ENCODE measurements around the gene ZNF630.
"Not testable (repeated sequence)": the region's sequence is repeated elsewhere in the genome, so short reads cannot be mapped to it uniquely, and the experiment has no call there.

Gene ZNF630

DNA sequence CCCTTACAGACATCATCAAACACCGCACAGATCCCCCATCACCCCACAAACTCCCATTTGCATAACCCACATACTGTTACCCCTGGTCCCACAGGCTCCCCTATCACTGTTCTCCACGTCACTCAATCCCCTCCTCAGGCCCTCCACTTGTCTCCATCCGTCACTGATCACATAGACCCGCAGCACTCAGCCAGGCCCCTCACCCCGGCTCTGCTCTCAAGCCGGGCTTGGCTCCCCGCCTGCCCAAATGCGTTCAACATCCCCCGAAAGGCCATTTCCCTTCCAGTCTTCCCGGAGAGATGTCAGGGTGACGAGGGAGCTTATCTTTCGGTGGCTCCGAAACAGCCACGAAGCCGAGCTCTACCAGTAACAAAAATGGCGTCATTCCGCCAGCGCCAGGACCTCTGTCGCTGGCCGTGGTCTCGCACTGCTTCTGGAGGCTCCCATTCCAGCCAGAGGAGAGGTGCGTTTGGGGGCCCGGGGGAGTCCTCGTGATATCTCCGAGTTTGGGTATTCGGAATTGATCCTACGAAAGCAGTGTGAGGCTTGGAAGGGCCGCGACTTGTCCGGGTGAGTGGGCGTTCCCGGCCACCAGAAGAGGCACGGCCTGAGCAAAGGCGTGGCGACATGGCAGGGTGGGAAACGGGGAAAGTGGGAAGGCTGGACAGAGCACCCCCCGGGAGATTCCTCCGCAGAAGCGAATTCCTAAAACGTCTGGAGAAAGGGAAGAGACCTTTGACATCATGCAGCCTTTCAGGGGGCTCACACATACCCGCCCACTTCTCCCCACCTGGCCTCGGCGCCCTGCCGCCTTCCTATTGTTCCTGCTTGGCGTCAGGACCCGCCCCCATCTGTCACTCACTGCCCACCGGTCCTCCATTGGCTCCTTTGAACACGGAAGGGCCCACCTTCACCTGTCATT, at the start of gene ZNF630:
TSS of gene ZNF630 (minus strand) at position 577 of the 922 bp plus-strand sequence. CDS start 4,754 bp downstream, outside the sequence.
- peak; percentile 5 to 40 for DNase-seq (ENCODE audit: low read depth in 1 of 2, low spot score in 1 of 2)

GRCh38 chrX:48107717-48108116, 36.3 kb upstream of the ZNF630 start:
- no peak for DNase-seq (ENCODE audit: low read depth in 1 of 2, low spot score in 1 of 2)

GRCh38 chrX:48102874-48103374, 31.5 kb upstream of the ZNF630 start:
- DNase-seq (ENCODE audit: low read depth in 1 of 2, low spot score in 1 of 2), result no peak

GRCh38 chrX:48101443-48101842, 30.0 kb upstream of the ZNF630 start:
- no peak for DNase-seq (ENCODE audit: low read depth in 1 of 2, low spot score in 1 of 2)

- DNase-seq (ENCODE audit: low read depth in 1 of 2, low spot score in 1 of 2), result not testable (repeated sequence)
Observed at GRCh38 chrX:48092558-48092957, 21.1 kb upstream of the ZNF630 start.

- no peak for DNase-seq (ENCODE audit: low read depth in 1 of 2, low spot score in 1 of 2)
Observed at GRCh38 chrX:48090123-48090522, 18.7 kb upstream of the ZNF630 start.

GRCh38 chrX:48086082-48086481, 14.6 kb upstream of the ZNF630 start:
- DNase-seq (ENCODE audit: low read depth in 1 of 2, low spot score in 1 of 2), result no peak

DNA sequence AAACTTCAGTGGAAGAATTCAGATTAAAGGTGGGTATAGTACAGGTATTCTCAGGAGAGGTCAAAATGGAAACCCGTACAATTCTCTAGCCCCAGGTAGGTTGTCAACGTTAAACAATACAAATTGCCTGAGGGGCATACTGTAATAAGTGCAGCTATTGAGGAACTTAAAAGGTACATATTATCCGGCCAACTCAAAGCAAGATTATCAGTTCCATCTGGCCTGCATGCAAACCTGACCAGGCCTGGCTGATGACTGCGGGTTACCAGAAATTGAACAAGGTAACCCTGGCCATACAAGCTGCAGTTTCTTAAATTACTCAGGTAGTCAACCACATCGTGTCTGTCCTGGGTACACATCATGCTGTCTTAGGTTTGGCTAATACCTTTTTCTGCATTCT, 12.3 kb upstream of the ZNF630 start:
- DNase-seq (ENCODE audit: low read depth in 1 of 2, low spot score in 1 of 2), result no peak

DNA sequence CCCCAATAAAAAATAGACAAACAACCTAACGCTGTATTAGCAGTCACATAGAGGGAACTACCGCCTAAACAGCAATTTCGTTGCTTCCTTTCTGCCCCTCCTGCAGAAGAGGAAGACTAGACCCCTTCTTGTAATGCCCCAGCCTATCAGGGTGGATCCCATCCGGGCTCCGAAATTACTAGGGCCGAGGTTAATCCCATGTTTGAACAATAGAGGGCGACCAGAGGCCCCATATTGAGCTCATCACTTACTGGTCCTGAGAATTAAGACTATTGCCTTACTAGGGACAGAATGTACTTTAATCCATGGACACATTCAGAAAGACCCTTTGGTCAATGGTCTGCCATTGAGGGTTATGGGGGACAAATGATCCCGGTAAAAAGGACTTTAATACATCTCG, 11.8 kb upstream of the ZNF630 start:
- peak in 1 of 2 donors; percentile 1 for DNase-seq (ENCODE audit: low read depth in 1 of 2, low spot score in 1 of 2)

GRCh38 chrX:48076343-48076742, 4.9 kb upstream of the ZNF630 start:
- no peak for DNase-seq (ENCODE audit: low read depth in 1 of 2, low spot score in 1 of 2)

DNA sequence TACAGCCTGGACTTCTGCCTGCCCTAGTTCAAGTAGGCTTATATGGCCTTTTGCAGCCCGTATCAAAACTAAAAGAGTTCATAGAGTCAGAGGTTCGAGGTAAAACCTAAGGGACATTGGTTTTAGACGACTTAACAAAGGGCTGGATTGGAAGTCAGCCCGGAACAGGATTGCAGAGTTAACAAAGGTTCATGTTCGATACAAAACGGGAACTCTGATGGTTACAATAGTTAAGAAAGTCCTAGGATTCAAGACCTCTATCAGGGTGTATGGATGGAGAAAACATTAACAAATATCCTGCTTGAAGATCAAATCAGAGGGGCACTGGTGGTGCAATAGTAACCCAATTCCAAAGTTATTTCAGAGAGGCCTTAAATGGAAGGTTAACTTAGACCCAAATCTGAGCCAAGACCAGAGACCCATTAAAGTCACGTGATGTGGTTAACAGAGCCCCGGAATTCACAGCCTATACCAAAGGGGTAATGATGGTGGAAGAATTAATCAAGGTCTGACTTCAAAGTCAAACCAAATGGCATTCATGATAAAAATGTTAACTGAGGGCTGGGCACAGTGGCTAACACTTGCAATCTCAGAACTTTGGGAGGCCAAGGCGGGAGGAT, 656 bp upstream of the ZNF630 start:
- no peak for DNase-seq (ENCODE audit: low read depth in 1 of 2, low spot score in 1 of 2)

GRCh38 chrX:48068096-48068887, 3.1 kb downstream of the ZNF630 start:
- no peak for DNase-seq (ENCODE audit: low read depth in 1 of 2, low spot score in 1 of 2)

DNA sequence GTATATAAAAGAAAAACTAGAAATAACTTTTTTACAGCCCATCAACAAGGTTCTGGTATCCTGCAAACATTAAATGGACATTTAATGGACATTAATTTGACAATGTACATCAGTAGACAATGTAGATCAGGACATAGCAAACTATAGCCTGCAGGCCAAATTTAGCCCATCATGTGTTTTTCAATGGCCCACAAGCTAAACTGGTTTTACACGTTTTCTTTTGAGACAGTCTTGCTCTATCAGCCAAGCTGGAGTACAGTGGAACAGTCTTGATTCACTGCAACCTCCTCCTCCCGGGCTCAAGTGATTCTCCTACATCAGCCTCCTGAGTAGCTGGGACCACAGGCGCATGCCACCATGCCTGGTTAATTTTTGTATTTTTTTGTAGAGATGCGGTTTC, 7.2 kb downstream of the ZNF630 start:
- DNase-seq (ENCODE audit: low read depth in 1 of 2, low spot score in 1 of 2), result no peak

GRCh38 chrX:48059296-48059639, 12.2 kb downstream of the ZNF630 start:
- DNase-seq (ENCODE audit: low read depth in 1 of 2, low spot score in 1 of 2), result no peak

- DNase-seq (ENCODE audit: low read depth in 1 of 2, low spot score in 1 of 2), result no peak
Observed at GRCh38 chrX:48058621-48059295, 12.7 kb downstream of the ZNF630 start.

DNA sequence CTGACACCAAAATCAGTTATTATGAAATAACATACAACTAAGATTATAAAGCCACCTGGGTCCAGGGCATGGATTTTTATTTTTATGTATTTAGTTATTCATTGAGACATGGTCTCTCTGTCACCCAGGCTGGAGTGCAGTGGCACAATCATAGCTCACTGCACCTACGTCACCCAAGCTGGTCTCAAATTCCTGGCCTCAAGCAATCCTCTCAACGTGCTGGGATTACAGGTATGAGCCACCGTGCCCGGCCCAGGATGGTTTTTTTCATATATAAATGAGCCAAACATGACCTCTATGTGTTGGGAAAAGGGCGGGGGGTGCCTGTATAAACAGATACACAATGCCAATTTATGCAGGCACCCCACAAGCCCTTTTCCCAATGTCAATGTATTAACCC, 24.6 kb downstream of the ZNF630 start:
- no peak for DNase-seq (ENCODE audit: low read depth in 1 of 2, low spot score in 1 of 2)

DNA sequence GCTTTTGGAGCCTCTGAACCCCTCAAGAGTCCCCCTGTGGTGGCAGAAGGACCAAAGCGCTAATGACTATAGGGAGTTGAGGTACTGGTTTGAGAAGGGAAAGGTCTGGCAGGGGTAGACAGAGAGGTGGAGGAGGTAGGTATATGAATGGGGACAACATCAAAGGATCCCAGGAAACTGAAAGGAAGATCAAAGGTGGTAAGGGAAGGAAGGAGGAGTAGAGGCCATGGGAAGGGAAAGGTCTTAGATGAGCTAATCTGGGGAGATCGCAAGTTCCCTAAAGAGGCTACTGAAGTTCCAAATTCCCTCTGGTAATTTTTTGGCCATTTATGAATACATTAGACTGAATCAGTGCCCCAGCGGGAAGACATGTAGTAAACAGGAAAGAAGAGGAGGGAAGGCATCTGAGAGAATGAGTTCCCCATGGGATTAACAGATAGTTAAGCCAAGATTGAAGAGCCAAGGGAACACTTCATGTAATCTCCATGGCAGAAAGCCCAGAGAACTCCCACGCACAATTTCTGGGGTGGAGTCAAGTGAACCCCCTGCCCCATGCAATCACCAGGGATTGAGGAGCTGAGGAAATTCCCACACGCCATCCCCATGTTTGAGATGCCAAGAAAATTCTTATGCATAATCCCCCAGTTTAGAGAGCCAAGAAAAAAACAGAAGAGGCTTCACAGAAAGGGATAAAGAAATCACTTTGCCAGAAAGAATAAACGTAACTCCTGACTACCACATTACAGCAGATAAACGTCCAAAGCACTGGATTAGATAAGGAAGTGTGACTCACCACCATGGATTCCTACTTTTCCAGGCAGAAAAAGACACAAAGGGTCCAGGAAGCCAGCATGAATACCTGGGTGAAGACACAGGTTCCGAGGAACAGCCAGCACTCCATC, 25.8 kb downstream of the ZNF630 start:
- no peak for DNase-seq (ENCODE audit: low read depth in 1 of 2, low spot score in 1 of 2)

DNA sequence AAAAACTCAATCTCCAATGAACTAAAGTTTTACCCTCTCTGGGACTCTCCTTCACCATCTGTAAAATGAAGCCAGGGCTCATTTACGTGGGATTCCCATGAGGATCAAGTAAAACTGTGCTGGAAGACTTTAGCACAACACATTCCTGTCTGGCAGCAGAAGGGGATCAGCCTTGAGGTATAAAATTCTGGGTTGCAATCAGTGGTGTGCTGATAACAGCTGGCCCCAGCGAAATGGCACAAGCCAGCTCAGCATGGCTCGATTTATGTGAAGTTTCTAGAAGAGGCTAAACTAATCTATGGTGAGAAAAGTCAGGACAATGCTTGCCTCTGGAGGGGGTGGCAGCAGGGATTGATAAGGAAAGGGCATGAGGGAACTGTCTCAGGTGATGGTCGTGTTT, 28.4 kb downstream of the ZNF630 start:
- DNase-seq (ENCODE audit: low read depth in 1 of 2, low spot score in 1 of 2), result no peak

- no peak for DNase-seq (ENCODE audit: low read depth in 1 of 2, low spot score in 1 of 2)
Observed at GRCh38 chrX:48035891-48036290, 35.5 kb downstream of the ZNF630 start.

DNA sequence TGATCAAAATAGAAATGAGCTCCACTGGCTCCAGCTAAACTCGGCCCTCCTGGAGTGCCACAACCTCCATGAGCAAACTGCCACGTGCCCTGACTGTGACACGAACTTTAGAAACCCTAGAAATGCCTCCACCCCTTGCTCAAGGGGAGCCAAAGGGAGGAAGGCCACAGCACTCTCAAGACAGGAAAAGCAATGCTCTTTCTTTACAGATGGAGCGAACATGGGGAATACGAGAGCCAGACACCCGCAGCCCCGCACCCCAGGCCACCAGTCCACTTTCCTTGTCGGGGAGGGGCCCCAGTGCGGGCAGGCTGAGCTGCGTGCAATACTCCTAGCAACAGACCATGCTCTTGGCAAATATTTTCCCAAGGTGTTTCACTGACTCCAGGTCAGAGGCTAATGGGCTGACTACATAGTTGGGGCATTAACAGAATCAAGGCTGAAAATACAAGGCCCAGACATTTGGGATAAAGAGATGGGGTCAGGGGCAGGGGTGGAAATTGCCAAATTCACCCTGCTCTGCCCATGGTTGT, 40.7 kb downstream of the ZNF630 start:
- DNase-seq (ENCODE audit: low read depth in 1 of 2, low spot score in 1 of 2), result not testable (repeated sequence)

Measured in stimulated activated CD4-positive, alpha-beta T cell treated with anti-CD3 and anti-CD28 coated beads, Interleukin-15, amount 100 ng/mL, for 1 hour (primary cell).